Common myeloid progenitor, CD34-positive (primary cell): Measurements from ENCODE around the gene SDK2.

Experiments
- CTCF ChIA-PET: fragments of 350-600 bp; sonication (Branson Sonifier 250); formaldehyde crosslinking; loops from one replicate; lab custom pipeline; 2021; ENCODE audit warnings: antibody characterized with exemption; lab: Charles Lee
- POLR2A ChIA-PET: fragments of 350-600 bp; sonication (Branson Sonifier 250); formaldehyde crosslinking; loops from one replicate; lab custom pipeline; 2021; ENCODE audit warnings: antibody characterized with exemption; lab: Charles Lee
- DNase-seq, 3 donors: peaks; one replicate each; pipeline versions ENCODE4 v3.0.0 to v3.0.0-alpha.2; 2013
- H3K27ac ChIP-seq, 2 experiments: 1 replicate in 1 of 2; 2 replicates in 1 of 2; pipeline ENCODE4 v1.7.0; 2013; ENCODE audit warnings: inconsistent platforms in 2 of 2, low read length in 2 of 2, mild to moderate bottlenecking in 2 of 2, low read depth in 1 of 2, moderate library complexity in 1 of 2; ENCODE audit not compliant: severe bottlenecking in 2 of 2, insufficient read depth in 1 of 2, poor library complexity in 1 of 2
- H3K27me3 ChIP-seq, 5 experiments: replicated peaks in 2 of 5; 1 replicate in 3 of 5; 2 replicates in 2 of 5; pipeline versions ENCODE4 v1.6.1 to v1.7.0; 2013; ENCODE audit warnings: low read length in 4 of 5, mild to moderate bottlenecking in 2 of 5, moderate library complexity in 2 of 5, inconsistent platforms in 1 of 5; ENCODE audit not compliant: insufficient read depth in 5 of 5, control insufficient read depth in 4 of 5
- H3K36me3 ChIP-seq, 4 experiments: 1 replicate in 2 of 4; 2 replicates in 2 of 4; pipeline versions ENCODE4 v1.6.1 to v1.7.0; 2013; ENCODE audit warnings: low read length in 3 of 4, control low read depth in 1 of 4, mild to moderate bottlenecking in 1 of 4; ENCODE audit not compliant: control insufficient read depth in 4 of 4, insufficient read depth in 4 of 4
- H3K4me1 ChIP-seq, 4 experiments: 1 replicate in 3 of 4; 2 replicates in 1 of 4; pipeline versions ENCODE4 v1.6.1 to v1.7.1; 2013; ENCODE audit warnings: low read length in 3 of 4, mild to moderate bottlenecking in 3 of 4, control low read depth in 1 of 4, inconsistent platforms in 1 of 4, moderate library complexity in 1 of 4; ENCODE audit not compliant: control insufficient read depth in 4 of 4, insufficient read depth in 4 of 4; ENCODE audit errors: control extremely low read depth in 1 of 4
- H3K4me3 ChIP-seq, 7 experiments: 1 replicate in 4 of 7; 2 replicates in 3 of 7; pipeline versions ENCODE4 v1.5.1 to v1.7.0; 2013; ENCODE audit warnings: mild to moderate bottlenecking in 7 of 7, low read length in 6 of 7, moderate library complexity in 6 of 7, inconsistent platforms in 2 of 7, low read depth in 2 of 7, control low read depth in 1 of 7; ENCODE audit not compliant: insufficient read depth in 4 of 7, control insufficient read depth in 1 of 7; ENCODE audit errors: extremely low read depth in 1 of 7
- H3K9me3 ChIP-seq, 5 experiments: 1 replicate in 4 of 5; 2 replicates in 1 of 5; pipeline versions ENCODE4 v1.6.1 to v1.7.1; 2013; ENCODE audit warnings: low read length in 4 of 5, mild to moderate bottlenecking in 2 of 5, inconsistent platforms in 1 of 5, low read depth in 1 of 5, moderate library complexity in 1 of 5; ENCODE audit not compliant: control insufficient read depth in 4 of 5, insufficient read depth in 2 of 5; ENCODE audit errors: control extremely low read depth in 1 of 5
- WGBS: methylation state at CpG from one replicate; pipeline ENCODE4 v1.1.5; 2013; ENCODE audit not compliant: insufficient coverage; 5-methylcytosine and 5-hydroxymethylcytosine counted together

Gene SDK2

DNA sequence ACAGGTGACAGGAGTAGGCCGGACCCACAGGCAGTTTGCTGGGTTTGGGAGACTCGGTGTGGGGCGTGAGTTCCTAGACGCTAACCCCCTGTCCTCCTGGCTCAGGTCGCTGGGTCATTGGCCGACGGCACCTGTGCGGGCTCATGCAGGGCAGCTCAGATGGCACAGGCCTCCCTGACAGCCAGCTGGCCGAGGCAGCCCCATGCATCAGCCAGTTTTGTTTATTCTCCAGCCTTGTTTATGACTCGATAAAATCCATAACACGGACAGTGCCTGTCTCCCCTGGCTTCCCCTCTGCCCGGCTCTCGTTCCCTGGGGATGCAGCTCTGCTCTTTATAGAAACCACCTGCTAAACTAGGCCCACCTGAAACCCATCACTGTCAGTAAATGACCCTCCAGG, 46.0 kb downstream of the SDK2 start:
- Histone ChIP-seq H3K4me1 (peaks cover 6 to 34% (median 18%) of the 10 kb centered on the region in 4 experiments), H3K27ac (no peak overlapping the region), H3K27me3 (no peaks in the 10 kb centered on the region), H3K36me3 (no peaks in the 10 kb centered on the region), H3K4me3 (no peak overlapping the region), H3K9me3 (peaks cover 0 to 5% (median 0%) of the 10 kb centered on the region in 5 experiments)
- 97% methylated on average over 12 of the region's 13 CpGs for WGBS
- DNase-seq: no peak
- ChIA-PET CTCF (interaction anchor here (0.8 kb wide), 1 partner anchor 49 kb away, joined by 4 read pairs; no protein-coding TSS in a partner anchor), POLR2A (no interaction called here)

DNA sequence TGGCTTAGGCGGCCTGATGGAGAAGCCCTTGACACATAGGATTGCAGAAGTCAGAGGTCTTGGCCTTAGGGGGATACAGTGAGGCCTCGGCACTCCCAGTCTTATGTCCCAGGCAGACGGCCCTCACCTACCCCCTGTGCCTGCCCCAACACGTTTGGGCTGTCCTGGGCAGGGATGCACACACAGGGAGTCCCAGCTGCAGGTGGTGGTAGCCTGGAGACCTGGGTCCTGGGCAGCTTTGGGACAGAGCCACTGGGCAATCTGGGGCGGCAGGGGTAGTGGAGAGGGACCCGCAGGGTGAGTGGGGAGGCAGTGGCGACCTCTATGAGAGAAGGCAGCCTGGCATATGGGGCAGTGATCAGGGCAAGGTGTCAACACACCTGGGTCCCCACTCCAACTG, 48.3 kb downstream of the SDK2 start:
- ChIA-PET CTCF (interaction anchor here (1.1 to 1.5 kb wide), 2 partner anchors 12 to 38 kb away, joined by 4 to 5 read pairs; no protein-coding TSS in a partner anchor), POLR2A (no interaction called here)
- H3K4me1 ChIP-seq: peaks cover 6 to 56% (median 40%) of the 10 kb centered on the region in 4 experiments
- H3K27ac ChIP-seq: no peak overlapping the region
- WGBS: 85% methylated on average over 6 of the region's 7 CpGs
- H3K36me3 ChIP-seq: no peaks in the 10 kb centered on the region
- H3K27me3 ChIP-seq: no peaks in the 10 kb centered on the region
- H3K9me3 ChIP-seq: no peaks in the 10 kb centered on the region
- DNase-seq: no peak
- H3K4me3 ChIP-seq: no peak overlapping the region

DNA sequence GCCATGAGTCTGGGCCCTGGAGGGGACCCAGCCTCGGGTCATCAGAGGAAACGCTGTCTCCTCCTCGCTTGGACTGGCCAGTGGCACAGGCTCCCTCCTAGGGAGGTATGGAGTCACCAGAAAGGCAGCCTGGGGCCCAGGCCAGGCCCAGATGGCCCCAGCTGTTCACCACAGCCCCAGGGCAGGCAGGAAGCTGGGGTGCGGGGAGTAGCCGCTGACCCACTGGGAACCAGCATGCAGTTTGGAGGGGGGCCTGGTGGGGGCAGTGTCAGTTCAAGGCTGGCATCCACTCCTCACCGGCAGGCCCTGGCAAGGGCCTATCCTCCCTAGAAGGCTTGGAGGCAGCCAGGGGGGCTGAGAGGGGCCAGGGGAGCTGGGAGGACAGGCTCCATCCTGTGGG, 48.8 kb downstream of the SDK2 start:
- Histone ChIP-seq H3K4me3 (no peak overlapping the region), H3K27me3 (no peaks in the 10 kb centered on the region), H3K9me3 (no peaks in the 10 kb centered on the region), H3K36me3 (no peaks in the 10 kb centered on the region), H3K4me1 (peaks cover 7 to 60% (median 43%) of the 10 kb centered on the region in 4 experiments), H3K27ac (no peak overlapping the region)
- 43% methylated on average over 2 of the region's 6 CpGs for WGBS
- POLR2A ChIA-PET: no interaction called here
- CTCF ChIA-PET: interaction anchor here (1.5 kb wide), 1 partner anchor 39 kb away, joined by 4 read pairs; no protein-coding TSS in a partner anchor
- peak in 2 of 3 donors; percentile 48 to 53 for DNase-seq

DNA sequence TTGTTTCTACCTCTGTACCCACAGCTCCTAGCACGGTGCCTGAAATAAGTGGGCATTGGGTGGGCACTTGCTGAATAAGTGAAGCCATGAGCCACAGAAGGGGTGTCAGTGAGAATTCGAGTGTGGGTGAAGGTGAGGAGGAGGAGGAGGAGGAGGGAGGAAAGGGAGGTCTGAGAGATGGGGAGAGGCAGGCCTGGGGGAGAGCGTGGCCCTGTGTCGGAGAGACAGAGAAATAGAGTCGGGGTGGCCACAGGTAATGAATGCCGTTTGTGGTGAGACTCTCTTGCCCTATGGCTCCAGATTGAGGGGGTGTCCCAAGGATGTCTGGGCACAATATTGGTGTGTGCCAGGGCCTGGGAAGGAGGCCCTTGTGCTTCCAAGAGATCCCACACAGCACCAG, 49.2 kb downstream of the SDK2 start:
- Histone ChIP-seq H3K9me3 (no peaks in the 10 kb centered on the region), H3K27ac (no peak overlapping the region), H3K4me3 (no peak overlapping the region), H3K4me1 (peaks cover 7 to 64% (median 45%) of the 10 kb centered on the region in 4 experiments), H3K36me3 (no peaks in the 10 kb centered on the region), H3K27me3 (no peaks in the 10 kb centered on the region)
- 93% methylated on average over 6 of the region's 6 CpGs for WGBS
- CTCF ChIA-PET: no interaction called here
- POLR2A ChIA-PET: no interaction called here
- no peak for DNase-seq

DNA sequence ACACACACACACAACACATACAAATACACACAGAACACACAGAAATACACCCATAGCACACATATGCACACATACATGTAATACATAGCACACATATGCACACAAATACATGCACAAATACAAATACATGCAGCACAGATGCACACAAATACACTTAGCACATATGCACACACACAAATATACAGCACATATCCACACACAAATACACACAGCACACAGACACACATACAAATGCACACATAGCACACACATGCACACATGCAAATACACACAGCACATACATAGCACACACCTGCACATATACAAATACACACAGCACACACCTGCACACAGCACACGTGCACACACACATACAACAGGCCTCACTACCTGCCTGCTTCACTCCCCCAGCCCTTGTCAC, 49.6 kb downstream of the SDK2 start:
- Histone ChIP-seq H3K36me3 (no peaks in the 10 kb centered on the region), H3K4me1 (peaks cover 7 to 69% (median 47%) of the 10 kb centered on the region in 4 experiments), H3K27ac (peak overlapping the region in 1 of 2 experiments; percentile 67), H3K4me3 (no peak overlapping the region), H3K27me3 (no peaks in the 10 kb centered on the region), H3K9me3 (no peaks in the 10 kb centered on the region)
- WGBS: 67% methylated on average over 1 of the region's 1 CpG
- ChIA-PET POLR2A (no interaction called here), CTCF (no interaction called here)
- DNase-seq: no peak

DNA sequence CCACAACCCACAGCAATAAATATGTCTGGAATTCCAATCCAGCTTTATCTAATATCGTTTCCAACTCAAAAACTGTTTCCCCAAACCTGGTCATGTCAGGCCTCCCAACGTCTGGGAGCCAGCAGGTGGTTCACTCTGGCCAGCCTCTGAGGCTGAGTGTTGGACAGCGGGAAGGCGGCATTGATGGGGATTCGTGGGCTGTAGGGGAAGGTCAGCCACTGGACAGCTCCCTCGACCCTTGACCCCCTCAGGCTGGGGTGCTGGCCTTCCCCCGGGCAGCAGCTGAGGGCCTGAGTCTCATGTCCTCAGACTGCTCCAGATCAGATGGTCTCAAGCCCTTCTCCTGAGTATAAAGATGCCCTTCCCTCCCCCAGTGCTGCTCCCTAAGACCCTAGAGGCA, 50.2 kb downstream of the SDK2 start:
- CTCF ChIA-PET: no interaction called here
- H3K9me3 ChIP-seq: no peaks in the 10 kb centered on the region
- H3K36me3 ChIP-seq: no peaks in the 10 kb centered on the region
- no peaks in the 10 kb centered on the region for H3K27me3 ChIP-seq
- POLR2A ChIA-PET: no interaction called here
- peaks cover 7 to 72% (median 49%) of the 10 kb centered on the region in 4 experiments for H3K4me1 ChIP-seq
- no peak overlapping the region for H3K4me3 ChIP-seq
- H3K27ac ChIP-seq: peak overlapping the region in 1 of 2 experiments; percentile 67
- 88% methylated on average over 4 of the region's 7 CpGs for WGBS
- DNase-seq: no peak

DNA sequence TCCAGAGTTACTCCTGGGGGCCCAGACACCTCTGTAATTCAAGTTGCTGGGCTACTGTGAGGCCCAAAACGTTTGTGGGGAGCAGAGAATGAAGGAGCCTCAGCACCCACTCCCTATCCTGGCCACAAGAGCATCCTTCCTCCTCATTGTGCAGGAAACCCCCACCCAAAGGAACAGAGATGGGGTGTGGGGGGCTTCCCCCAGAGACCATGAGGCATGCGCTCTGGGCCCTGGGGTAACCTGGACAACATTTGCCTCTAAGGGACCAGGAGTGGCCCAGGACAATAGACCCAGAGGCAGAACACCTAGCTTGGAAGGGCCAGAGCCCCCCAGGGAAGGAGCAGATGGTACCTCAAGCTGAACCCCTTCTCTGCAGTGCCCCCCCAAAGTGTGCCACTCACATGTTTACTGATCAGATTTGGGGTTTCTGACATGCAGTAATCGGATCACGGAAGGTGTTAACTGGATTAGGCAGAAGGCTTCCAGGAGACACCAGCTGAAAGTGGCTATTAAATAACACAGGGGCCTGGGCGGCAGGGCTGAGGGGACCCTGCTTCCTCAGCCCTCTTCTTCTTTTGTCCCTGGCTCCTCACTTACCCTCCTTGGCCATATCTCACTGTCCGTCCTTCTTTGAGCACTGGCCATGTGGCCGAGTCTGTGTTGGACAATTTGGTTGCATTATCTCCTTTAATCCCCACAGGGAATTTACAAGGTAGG, 50.8 kb downstream of the SDK2 start:
- Histone ChIP-seq H3K9me3 (no peaks in the 10 kb centered on the region), H3K27ac (peak overlapping the region; percentile 27 to 67), H3K27me3 (no peaks in the 10 kb centered on the region), H3K4me3 (peak overlapping the region in 2 of 7 experiments; percentile 12 to 14), H3K36me3 (no peaks in the 10 kb centered on the region), H3K4me1 (peaks cover 7 to 79% (median 51%) of the 10 kb centered on the region in 4 experiments)
- WGBS: 86% methylated on average over 5 of the region's 7 CpGs
- peak in 2 of 3 donors; percentile 40 for DNase-seq
- POLR2A ChIA-PET: no interaction called here
- CTCF ChIA-PET: interaction anchor here (0.8 to 1.3 kb wide), 4 partner anchors 35 to 164 kb away, joined by 3 to 5 read pairs (median 4); no protein-coding TSS in a partner anchor
